HL-60 (cell line): ENCODE data around the gene CACNG8.

Experiments used
- DNase-seq, 2 experiments: peaks; one replicate each; pipeline ENCODE4 v3.0.0-alpha.2; 2010 to 2020; ENCODE audit warnings: low read depth in 1 of 2, low spot score in 1 of 2
- H3K27ac ChIP-seq: fragments of 250-450 bp; sonication (Bioruptor Pico); replicated peaks from 2 replicates; pipeline ENCODE4 v1.5.1; 2020; ENCODE audit warnings: mild to moderate bottlenecking, moderate library complexity
- H3K27me3 ChIP-seq: fragments of 250-450 bp; sonication (Bioruptor Pico); 2 replicates; pipeline ENCODE4 v1.5.1; 2021; ENCODE audit warnings: mild to moderate bottlenecking, moderate library complexity; ENCODE audit not compliant: insufficient read depth, poor library complexity, severe bottlenecking
- H3K4me3 ChIP-seq: replicated peaks from 2 replicates; pipeline ENCODE4 v1.5.1; 2011; ENCODE audit warnings: mild to moderate bottlenecking, control low read depth, low read length; ENCODE audit not compliant: insufficient read depth
- CTCF ChIP-seq: IDR thresholded peaks from one replicate; pipeline ENCODE4 v1.5.1; 2011; ENCODE audit warnings: low read length, control low read depth, inconsistent platforms; ENCODE audit not compliant: insufficient read depth
- GABPA ChIP-seq: IDR thresholded peaks from 2 replicates; pipeline ENCODE4 v1.6.1; 2012; ENCODE audit warnings: low read depth
- POLR2AphosphoS5 ChIP-seq: IDR thresholded peaks from 2 replicates; pipeline ENCODE4 v1.6.1; 2012; ENCODE audit warnings: low read depth
- SPI1 ChIP-seq: IDR thresholded peaks from 2 replicates; pipeline ENCODE4 v1.6.1; 2012; ENCODE audit warnings: low read depth, mild to moderate bottlenecking, borderline replicate concordance
- TF ChIP-seq, protein P1 (sequence below): IDR thresholded peaks from 2 replicates; pipeline ENCODE4 v1.6.1; 2012; ENCODE audit warnings: low read depth; ENCODE audit not compliant: insufficient replicate concordance

CACNG8 gene

GRCh38 chr19:54010474-54010873 lies 47.7 kb downstream of the CACNG8 start:
- no peak overlapping the region for H3K4me3 ChIP-seq
- no peak overlapping the region for H3K27ac ChIP-seq
- no peaks in the 10 kb centered on the region for H3K27me3 ChIP-seq
- TF ChIP-seq GABPA (no peak), CTCF (no peak), SPI1 (no peak), POLR2AphosphoS5 (no peak)
- TF ChIP-seq, protein P1, sequence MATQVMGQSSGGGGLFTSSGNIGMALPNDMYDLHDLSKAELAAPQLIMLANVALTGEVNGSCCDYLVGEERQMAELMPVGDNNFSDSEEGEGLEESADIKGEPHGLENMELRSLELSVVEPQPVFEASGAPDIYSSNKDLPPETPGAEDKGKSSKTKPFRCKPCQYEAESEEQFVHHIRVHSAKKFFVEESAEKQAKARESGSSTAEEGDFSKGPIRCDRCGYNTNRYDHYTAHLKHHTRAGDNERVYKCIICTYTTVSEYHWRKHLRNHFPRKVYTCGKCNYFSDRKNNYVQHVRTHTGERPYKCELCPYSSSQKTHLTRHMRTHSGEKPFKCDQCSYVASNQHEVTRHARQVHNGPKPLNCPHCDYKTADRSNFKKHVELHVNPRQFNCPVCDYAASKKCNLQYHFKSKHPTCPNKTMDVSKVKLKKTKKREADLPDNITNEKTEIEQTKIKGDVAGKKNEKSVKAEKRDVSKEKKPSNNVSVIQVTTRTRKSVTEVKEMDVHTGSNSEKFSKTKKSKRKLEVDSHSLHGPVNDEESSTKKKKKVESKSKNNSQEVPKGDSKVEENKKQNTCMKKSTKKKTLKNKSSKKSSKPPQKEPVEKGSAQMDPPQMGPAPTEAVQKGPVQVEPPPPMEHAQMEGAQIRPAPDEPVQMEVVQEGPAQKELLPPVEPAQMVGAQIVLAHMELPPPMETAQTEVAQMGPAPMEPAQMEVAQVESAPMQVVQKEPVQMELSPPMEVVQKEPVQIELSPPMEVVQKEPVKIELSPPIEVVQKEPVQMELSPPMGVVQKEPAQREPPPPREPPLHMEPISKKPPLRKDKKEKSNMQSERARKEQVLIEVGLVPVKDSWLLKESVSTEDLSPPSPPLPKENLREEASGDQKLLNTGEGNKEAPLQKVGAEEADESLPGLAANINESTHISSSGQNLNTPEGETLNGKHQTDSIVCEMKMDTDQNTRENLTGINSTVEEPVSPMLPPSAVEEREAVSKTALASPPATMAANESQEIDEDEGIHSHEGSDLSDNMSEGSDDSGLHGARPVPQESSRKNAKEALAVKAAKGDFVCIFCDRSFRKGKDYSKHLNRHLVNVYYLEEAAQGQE, result no peak
- no peak for DNase-seq

DNA sequence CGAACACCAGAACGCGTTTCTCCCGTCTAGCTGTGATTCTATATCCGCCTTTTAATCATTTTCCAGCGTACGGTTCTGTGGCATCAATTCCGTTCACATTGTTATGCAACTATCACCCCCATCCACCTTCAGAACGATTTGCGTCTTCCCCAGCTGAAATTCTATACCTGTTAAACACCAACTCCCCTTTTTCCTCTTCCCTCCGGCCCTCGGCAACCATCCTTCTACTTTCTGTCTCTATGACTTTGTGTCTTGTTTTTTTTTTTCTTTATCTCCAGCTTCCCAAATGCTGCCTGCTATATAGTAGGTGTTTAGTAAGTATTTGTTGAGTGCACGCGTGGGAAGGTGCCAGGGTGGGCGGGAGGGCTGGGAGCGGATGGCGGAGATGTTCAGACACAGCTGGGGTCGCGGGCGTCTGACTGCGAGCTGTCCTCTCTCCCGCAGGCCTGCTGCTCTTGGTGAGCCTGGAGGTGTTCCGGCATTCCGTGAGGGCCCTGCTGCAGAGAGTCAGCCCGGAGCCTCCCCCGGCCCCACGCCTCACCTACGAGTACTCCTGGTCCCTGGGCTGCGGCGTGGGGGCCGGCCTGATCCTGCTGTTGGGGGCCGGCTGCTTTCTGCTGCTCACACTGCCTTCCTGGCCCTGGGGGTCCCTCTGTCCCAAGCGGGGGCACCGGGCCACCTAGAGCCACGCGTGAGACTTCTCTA lies 48.9 kb downstream of the CACNG8 start:
- Histone ChIP-seq H3K27ac (no peak overlapping the region), H3K4me3 (no peak overlapping the region), H3K27me3 (no peaks in the 10 kb centered on the region)
- TF ChIP-seq GABPA (no peak), CTCF (no peak), SPI1 (no peak), POLR2AphosphoS5 (no peak)
- TF ChIP-seq, protein P1, result no peak
- DNase-seq, result no peak

DNA sequence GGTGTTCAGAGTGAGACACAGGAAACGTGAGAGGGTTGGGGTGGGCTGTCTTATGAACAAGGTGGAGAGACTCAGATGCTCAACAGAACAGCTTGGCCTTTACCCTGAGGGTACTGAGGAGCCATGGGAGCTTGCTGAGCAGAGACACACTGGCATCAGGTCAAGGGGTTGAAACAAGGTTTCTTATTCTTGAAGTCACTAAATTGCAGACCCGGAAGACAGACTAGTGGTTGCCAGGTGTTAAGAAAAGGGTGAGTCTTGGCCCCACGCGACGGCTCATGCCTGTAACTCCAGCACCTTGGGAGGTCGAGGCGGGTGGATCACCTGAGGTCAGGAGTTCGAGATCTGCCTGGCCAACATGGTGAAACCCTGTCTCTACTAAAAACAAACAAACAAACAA lies 51.1 kb downstream of the CACNG8 start:
- no peak overlapping the region for H3K4me3 ChIP-seq
- no peak overlapping the region for H3K27ac ChIP-seq
- no peak for TF ChIP-seq SPI1
- no peak for TF ChIP-seq CTCF
- TF ChIP-seq, protein P1, result no peak
- no peak for TF ChIP-seq GABPA
- no peak for TF ChIP-seq POLR2AphosphoS5
- DNase-seq, result no peak
- H3K27me3 ChIP-seq, result no peaks in the 10 kb centered on the region
